Endothelial cell of umbilical vein (primary cell): ENCODE data around the gene SNX12. TPM values are rescaled to one million over a fixed set of nuclear protein-coding genes. Genes with fewer than 3 reads are reported as not detected.

ENCODE experiments used
- BruUV-seq: library from RNA; stranded (reverse); fragments of 400-500 nt; replicated peaks from 2 replicates; lab custom pipeline; 2021; lab: Mats Ljungman, UMichigan
- CTCF ChIA-PET: fragments of 300-600, 350-600 bp; sonication (Branson Sonifier 250); formaldehyde crosslinking; loops from one replicate; lab custom pipeline; 2021; ENCODE audit warnings: antibody characterized with exemption, inconsistent platforms; lab: Charles Lee
- POLR2A ChIA-PET: fragments of 300-600, 350-600 bp; sonication (Branson Sonifier 250); formaldehyde crosslinking; loops from one replicate; lab custom pipeline; 2021; ENCODE audit warnings: antibody characterized with exemption, inconsistent platforms; lab: Charles Lee
- DNase-seq: peaks from one replicate; pipeline ENCODE4 v3.0.0-alpha.2; 2011; ENCODE audit warnings: low read depth, low spot score
- FAIRE-seq: peaks from 2 replicates; lab custom pipeline; 2011; peaks lifted over from hg19 to GRCh38; lab: Jason Lieb, UNC
- H2AFZ ChIP-seq: 2 replicates; pipeline ENCODE4 v1.6.0; 2012; ENCODE audit warnings: low read depth, low read length, control low read depth, inconsistent platforms
- H3K27ac ChIP-seq: 2 replicates; pipeline ENCODE4 v1.5.1; 2011; ENCODE audit warnings: low read depth, mild to moderate bottlenecking, control low read depth, low read length, moderate library complexity; ENCODE audit not compliant: insufficient read depth
- H3K27me3 ChIP-seq, 2 experiments: 2 replicates each; pipeline versions ENCODE4 v1.6.0 to v1.6.1; 2011; ENCODE audit warnings: low read length in 2 of 2, mixed read lengths in 1 of 2; ENCODE audit not compliant: control insufficient read depth in 2 of 2, insufficient read depth in 2 of 2
- H3K36me3 ChIP-seq, 2 experiments: 2 replicates in 1 of 2; 3 replicates in 1 of 2; pipeline ENCODE4 v1.5.1; 2011; ENCODE audit warnings: low read length in 2 of 2, mild to moderate bottlenecking in 1 of 2, moderate library complexity in 1 of 2; ENCODE audit not compliant: control insufficient read depth in 2 of 2, insufficient read depth in 2 of 2; ENCODE audit errors: extremely low read depth in 1 of 2
- H3K4me1 ChIP-seq: 3 replicates; pipeline ENCODE4 v1.5.1; 2011; ENCODE audit warnings: mild to moderate bottlenecking, low read length; ENCODE audit not compliant: control insufficient read depth, insufficient read depth; ENCODE audit errors: extremely low read depth
- H3K4me2 ChIP-seq: 2 replicates; pipeline ENCODE4 v1.6.1; 2011; ENCODE audit warnings: low read length, control low read depth, mixed read lengths; ENCODE audit not compliant: insufficient read depth
- H3K4me3 ChIP-seq, 3 experiments: fragments of 200-600 bp in 1 of 3; sonication (generic), shearing (Covaris generic) in 1 of 3; replicated peaks in 1 of 3; 2 replicates each; pipeline ENCODE4 v1.5.1; 2011 to 2016; ENCODE audit warnings: control low read depth in 3 of 3, low read length in 3 of 3, mild to moderate bottlenecking in 2 of 3, inconsistent platforms in 1 of 3, low read depth in 1 of 3, moderate library complexity in 1 of 3; ENCODE audit not compliant: insufficient read depth in 1 of 3
- H3K79me2 ChIP-seq: 2 replicates; pipeline ENCODE4 v1.6.0; 2012; ENCODE audit warnings: low read length, inconsistent platforms; ENCODE audit not compliant: control insufficient read depth, insufficient read depth
- H3K9ac ChIP-seq: replicated peaks from 2 replicates; pipeline ENCODE3; 2011; ENCODE audit warnings: low read length, control low read depth; ENCODE audit not compliant: insufficient read depth; ENCODE audit errors: extremely low read depth
- H3K9me1 ChIP-seq: replicated peaks from 3 replicates; pipeline ENCODE4 v1.6.0; 2011; ENCODE audit warnings: mild to moderate bottlenecking, low read length; ENCODE audit not compliant: control insufficient read depth, insufficient read depth; ENCODE audit errors: extremely low read depth
- H3K9me3 ChIP-seq: replicated peaks from 2 replicates; pipeline ENCODE4 v1.5.1; 2012; ENCODE audit warnings: low read length, inconsistent platforms; ENCODE audit not compliant: control insufficient read depth, insufficient read depth
- H4K20me1 ChIP-seq: replicated peaks from 2 replicates; pipeline ENCODE3; 2011; ENCODE audit warnings: mild to moderate bottlenecking, low read length; ENCODE audit not compliant: control insufficient read depth, insufficient read depth; ENCODE audit errors: extremely low read depth
- CTCF ChIP-seq, 2 donors: IDR thresholded peaks; 1 replicate in 1 of 2; 2 replicates in 1 of 2; pipeline ENCODE4 v1.5.1; 2011; ENCODE audit warnings: low read length in 2 of 2, mild to moderate bottlenecking in 2 of 2, moderate library complexity in 2 of 2, control low read depth in 1 of 2, inconsistent platforms in 1 of 2, low read depth in 1 of 2; ENCODE audit not compliant: insufficient read depth in 1 of 2; ENCODE audit errors: extremely low read depth in 1 of 2
- EZH2 ChIP-seq: IDR thresholded peaks from 2 replicates; pipeline ENCODE4 v1.6.1; 2012; ENCODE audit warnings: borderline replicate concordance, low read depth, mild to moderate bottlenecking, moderate library complexity, low read length, inconsistent platforms; ENCODE audit not compliant: severe bottlenecking
- FOS ChIP-seq: IDR thresholded peaks from 2 replicates; pipeline ENCODE4 v1.6.1; 2011; ENCODE audit warnings: mild to moderate bottlenecking, low read length, moderate library complexity, borderline replicate concordance; ENCODE audit not compliant: insufficient read depth
- GATA2 ChIP-seq: IDR thresholded peaks from 2 replicates; pipeline ENCODE4 v1.7.0; 2011; ENCODE audit warnings: low read depth, mild to moderate bottlenecking, moderate library complexity, mixed read lengths, low read length; ENCODE audit not compliant: insufficient read length, insufficient read depth
- JUN ChIP-seq: IDR thresholded peaks from 2 replicates; pipeline ENCODE4 v1.6.1; 2011; ENCODE audit warnings: borderline replicate concordance, low read depth; ENCODE audit not compliant: insufficient read length, insufficient read depth
- MAX ChIP-seq: IDR thresholded peaks from 2 replicates; pipeline ENCODE4 v1.6.1; 2011; ENCODE audit not compliant: insufficient read depth, insufficient read length
- MYC ChIP-seq: IDR thresholded peaks from one replicate; pipeline ENCODE4 v1.6.1; 2011; ENCODE audit warnings: mild to moderate bottlenecking, low read depth, low read length
- POLR2A ChIP-seq: IDR thresholded peaks from 2 replicates; pipeline ENCODE4 v1.6.1; 2012; ENCODE audit warnings: low read depth, mild to moderate bottlenecking, control low read depth, low read length
- POLR2AphosphoS5 ChIP-seq: IDR thresholded peaks from 2 replicates; pipeline ENCODE4 v1.6.1; 2012; ENCODE audit warnings: low read depth, mild to moderate bottlenecking, control low read depth, low read length, moderate library complexity; ENCODE audit not compliant: insufficient read depth
- dilution Hi-C: fragments of 300-500 bp; cut with MboI; formaldehyde crosslinking; loops from one replicate; pipeline ENCODE4 v1.15.0; 2019; ENCODE audit warnings: low sequenced_read_pairs; ENCODE audit not compliant: extremely low pct_ligation_motif_present
- intact Hi-C: fragments of 100-400 bp; cut with micrococcal nuclease; formaldehyde crosslinking; loops from one replicate; pipeline ENCODE4 v1.10.0; 2022
- polyA plus RNA-seq, 4 experiments: library from polyadenylated mRNA; depleted of rRNA in 3 of 4; stranded (reverse) in 3 of 4; unstranded in 1 of 4; fragments of >200 nt; gene quantifications; 2 replicates each; pipeline versions ENCODE4 v1.2.1 to v1.2.3, GENCODE V29; 2011 to 2012; ENCODE audit warnings: missing spikeins in 1 of 4
- total RNA-seq: library from RNA; stranded (reverse); gene quantifications from 2 replicates; pipeline ENCODE4 v1.2.3, GENCODE V29; 2021

The SNX12 gene
- total and polyA plus RNA-seq, 2 donors (not counting 3 experiments of a cell fraction or from before 2014, with no cell fraction given): 85.4 to 90.6 TPM

GRCh38 chrX:71098951-71099506 is 30.9 kb upstream of the SNX12 start:
- DNase-seq: no peak
- FAIRE-seq: no peak
- intact Hi-C loops: loop anchor here (1.0 to 2.0 kb wide), 3 partner anchors 19 to 80 kb away; partner anchors contain the start of gene MED12
- Histone ChIP-seq H3K4me3 (no peak overlapping the region), H3K9me3 (no peaks in the 10 kb centered on the region), H3K27me3 (peaks cover 0 to 1% of the 10 kb centered on the region in 2 experiments), H3K27ac (no peak overlapping the region), H3K4me2 (no peak overlapping the region), H3K4me1 (peaks cover 6% of the 10 kb centered on the region), H3K36me3 (no peaks in the 10 kb centered on the region), H3K9ac (no peak overlapping the region), H3K9me1 (no peaks in the 10 kb centered on the region), H4K20me1 (no peaks in the 10 kb centered on the region), H3K79me2 (no peaks in the 10 kb centered on the region), H2AFZ (no peak overlapping the region)
- ChIA-PET CTCF (interaction anchor here (1.0 to 1.3 kb wide), 3 partner anchors 13 to 20 kb away, joined by 3 to 8 read pairs (median 4); partner anchors contain the start of gene MED12), POLR2A (no interaction called here)
- dilution Hi-C loops: no loop called here
- TF ChIP-seq JUN (no peak), CTCF (IDR thresholded peaks at IDR 0.05; ENCODE audit: extremely low read depth in 1 of 2, insufficient read depth in 1 of 2, low read depth in 1 of 2, low read length in 2 of 2) (no peak), MAX (no peak), POLR2A (no peak), EZH2 (no peak), POLR2AphosphoS5 (no peak), MYC (no peak), GATA2 (no peak), FOS (no peak)
- no TSS peak for BruUV-seq
